ENCODE measurements around the gene PDZRN3.

Gene PDZRN3

GRCh38 chr3:73409138-73409763 lies 215.5 kb downstream of the PDZRN3 start:
- no peak for TF ChIP-seq PKNOX1 (IDR thresholded peaks at IDR 0.05)
- CTCF ChIA-PET: interaction anchor here (0.6 kb wide), 1 partner anchor 19 kb away, joined by 3 read pairs; no protein-coding TSS in a partner anchor
- POLR2A ChIA-PET: no interaction called here
- DNase-seq (ENCODE audit: extremely low spot score): no peak

- DNase-seq (ENCODE audit: extremely low spot score): no peak
- CTCF ChIA-PET: no interaction called here
- POLR2A ChIA-PET: no interaction called here
- TF ChIP-seq L3MBTL2 (conservative IDR thresholded peaks at IDR 0.05) (no peak), BHLHE40 (IDR thresholded peaks at IDR 0.05; ENCODE audit: borderline replicate concordance) (no peak), ZNF384 (IDR thresholded peaks at IDR 0.05) (no peak), SUZ12 (IDR thresholded peaks at IDR 0.05) (no peak), ELF4 (IDR thresholded peaks at IDR 0.05) (no peak), FOXK2 (IDR thresholded peaks at IDR 0.05) (no peak), FOXA1 (IDR thresholded peaks at IDR 0.05) (no peak), LEF1 (IDR thresholded peaks at IDR 0.05; ENCODE audit: borderline replicate concordance) (no peak)
Measured at GRCh38 chr3:73408634-73409033, 216.1 kb downstream of the PDZRN3 start.

GRCh38 chr3:73407577-73407976 lies 217.2 kb downstream of the PDZRN3 start:
- POLR2A ChIA-PET: no interaction called here
- TF ChIP-seq SP1 (IDR thresholded peaks at IDR 0.05): no peak
- no peak for TF ChIP-seq ELF4 (IDR thresholded peaks at IDR 0.05)
- no peak for TF ChIP-seq LEF1 (IDR thresholded peaks at IDR 0.05; ENCODE audit: borderline replicate concordance)
- DNase-seq (ENCODE audit: extremely low spot score): no peak
- CTCF ChIA-PET: no interaction called here

- ChIA-PET CTCF (no interaction called here), POLR2A (no interaction called here)
- DNase-seq (ENCODE audit: extremely low spot score): no peak
- no peak for TF ChIP-seq L3MBTL2 (conservative IDR thresholded peaks at IDR 0.05)
- no peak for TF ChIP-seq FOXA1 (IDR thresholded peaks at IDR 0.05)
- TF ChIP-seq SP1 (IDR thresholded peaks at IDR 0.05): no peak
- no peak for TF ChIP-seq HDGF (IDR thresholded peaks at IDR 0.05; ENCODE audit: borderline replicate concordance)
- no peak for TF ChIP-seq PKNOX1 (IDR thresholded peaks at IDR 0.05)
- TF ChIP-seq ZNF384 (IDR thresholded peaks at IDR 0.05): no peak
- TF ChIP-seq FOXM1 (IDR thresholded peaks at IDR 0.05; ENCODE audit: borderline replicate concordance): no peak
- TF ChIP-seq FOXK2 (IDR thresholded peaks at IDR 0.05): no peak
- TF ChIP-seq NFRKB (IDR thresholded peaks at IDR 0.05): no peak
- TF ChIP-seq BHLHE40 (IDR thresholded peaks at IDR 0.05; ENCODE audit: borderline replicate concordance): no peak
Measured at GRCh38 chr3:73405853-73406252, 218.9 kb downstream of the PDZRN3 start.

- TF ChIP-seq ELF4 (IDR thresholded peaks at IDR 0.05) (no peak), ARNT (IDR thresholded peaks at IDR 0.05) (no peak), PKNOX1 (IDR thresholded peaks at IDR 0.05) (no peak)
- CTCF ChIA-PET: no interaction called here
- no peak for DNase-seq (ENCODE audit: extremely low spot score)
- POLR2A ChIA-PET: no interaction called here
Measured at GRCh38 chr3:73405000-73405399, 219.7 kb downstream of the PDZRN3 start.

GRCh38 chr3:73404435-73404834 lies 220.3 kb downstream of the PDZRN3 start:
- TF ChIP-seq PKNOX1 (IDR thresholded peaks at IDR 0.05) (peak; percentile 83), FOXA1 (IDR thresholded peaks at IDR 0.05) (no peak), ZNF384 (IDR thresholded peaks at IDR 0.05) (no peak), L3MBTL2 (conservative IDR thresholded peaks at IDR 0.05) (no peak), CTBP1 (IDR thresholded peaks at IDR 0.05; ENCODE audit: borderline replicate concordance) (peak; percentile 93), FOXM1 (IDR thresholded peaks at IDR 0.05; ENCODE audit: borderline replicate concordance) (0 out of 2 replicates have a peak, but pooled peaks have one; percentile 37), ARNT (IDR thresholded peaks at IDR 0.05) (no peak), FOXK2 (IDR thresholded peaks at IDR 0.05) (no peak), ELF4 (IDR thresholded peaks at IDR 0.05) (no peak), SUZ12 (IDR thresholded peaks at IDR 0.05) (no peak)
- DNase-seq (ENCODE audit: extremely low spot score): peak; percentile 48
- POLR2A ChIA-PET: no interaction called here
- CTCF ChIA-PET: no interaction called here

GRCh38 chr3:73403444-73403843 lies 221.3 kb downstream of the PDZRN3 start:
- ChIA-PET CTCF (no interaction called here), POLR2A (no interaction called here)
- no peak for DNase-seq (ENCODE audit: extremely low spot score)
- TF ChIP-seq ELF4 (IDR thresholded peaks at IDR 0.05) (no peak), FOXK2 (IDR thresholded peaks at IDR 0.05) (no peak), ZNF384 (IDR thresholded peaks at IDR 0.05) (no peak), BHLHE40 (IDR thresholded peaks at IDR 0.05; ENCODE audit: borderline replicate concordance) (no peak), FOXM1 (IDR thresholded peaks at IDR 0.05; ENCODE audit: borderline replicate concordance) (no peak), HDGF (IDR thresholded peaks at IDR 0.05; ENCODE audit: borderline replicate concordance) (no peak), LEF1 (IDR thresholded peaks at IDR 0.05; ENCODE audit: borderline replicate concordance) (no peak), NFRKB (IDR thresholded peaks at IDR 0.05) (no peak), SUZ12 (IDR thresholded peaks at IDR 0.05) (no peak), PKNOX1 (IDR thresholded peaks at IDR 0.05) (no peak), SP1 (IDR thresholded peaks at IDR 0.05) (no peak), ARNT (IDR thresholded peaks at IDR 0.05) (no peak), CTBP1 (IDR thresholded peaks at IDR 0.05; ENCODE audit: borderline replicate concordance) (no peak)
